GM18498 (cell line): ENCODE data around the gene CMIP.
A peak's percentile ranks its signal among the peaks of the same experiment; 100 is the strongest.
"Not testable (repeated sequence)": the region's sequence is repeated elsewhere in the genome, so short reads cannot be mapped to it uniquely, and the experiment has no call there.

Experiments
- ATAC-seq: cut with Tn5 transposase; IDR thresholded peaks from one replicate; pipeline ENCODE4 v1.9.1; 2021; ENCODE audit warnings: mild to moderate bottlenecking, moderate library complexity; ENCODE audit not compliant: unreplicated experiment

CMIP gene

DNA sequence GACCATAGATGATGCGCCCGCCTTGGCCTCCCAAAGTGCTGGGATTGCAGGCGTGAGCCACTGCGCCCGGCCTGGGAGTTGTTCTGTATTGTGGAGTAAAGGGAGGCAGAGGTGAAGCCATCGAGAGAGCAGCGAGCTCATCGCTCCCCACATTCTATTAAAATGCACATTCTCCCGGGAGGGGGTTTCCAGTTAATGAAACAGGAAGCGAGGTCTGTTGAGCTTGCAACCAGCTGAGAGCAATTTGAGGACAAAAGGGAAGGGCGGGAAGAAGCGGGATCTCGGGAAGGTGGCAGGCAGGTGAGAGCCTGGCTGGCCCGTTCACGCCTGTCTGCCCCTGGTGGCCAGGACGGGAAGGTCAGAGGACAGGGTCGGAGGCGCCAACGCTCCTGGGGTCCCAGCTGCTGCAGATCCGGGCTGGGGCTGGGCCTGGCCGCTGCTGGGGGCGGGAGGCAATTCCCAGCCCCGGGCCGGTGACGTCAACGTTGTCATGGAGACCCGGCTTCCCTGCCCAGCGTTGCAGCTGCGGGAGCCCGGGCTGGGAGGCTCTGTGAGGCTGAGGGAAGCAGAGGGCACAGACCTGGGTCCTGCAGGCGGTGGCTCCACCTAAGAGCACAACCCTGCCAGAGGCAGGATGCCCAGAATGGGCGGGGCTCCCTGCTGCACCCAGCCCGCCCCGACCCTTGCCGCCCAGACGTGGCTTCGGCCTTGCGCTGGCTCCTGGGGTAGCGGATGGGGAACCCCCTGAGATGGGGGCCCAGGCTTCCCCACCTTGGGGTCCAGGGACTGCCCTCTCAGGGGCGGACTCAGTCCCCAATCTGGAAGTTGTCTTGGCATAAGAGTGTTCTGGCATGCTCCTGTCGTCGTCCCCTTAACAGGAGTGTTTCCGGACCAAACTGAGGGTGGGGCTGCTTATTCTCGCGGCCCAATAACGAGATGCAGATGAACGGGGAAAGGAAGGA, 285.8 kb downstream of the CMIP start:
- peak; percentile 78 for ATAC-seq

DNA sequence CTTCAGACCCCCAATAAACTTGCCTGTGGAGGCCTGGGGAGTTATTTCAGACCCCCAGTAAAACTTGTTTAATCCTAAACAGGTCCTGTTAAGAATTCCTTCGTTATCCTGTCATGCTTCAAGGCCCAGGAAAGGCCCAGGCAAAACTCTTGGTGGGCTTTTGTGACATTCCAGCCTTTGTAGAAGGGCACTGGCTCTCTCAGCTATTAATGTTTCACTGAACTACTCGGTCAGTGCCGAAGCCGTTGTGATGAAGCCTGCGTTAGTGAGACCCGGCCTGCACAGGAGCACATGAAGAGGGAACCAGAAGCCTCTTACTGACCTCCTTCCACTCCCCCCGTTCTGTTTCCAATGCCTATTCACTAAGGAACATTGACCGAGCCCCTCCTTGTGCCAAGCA, 287.0 kb downstream of the CMIP start:
- ATAC-seq = no peak

DNA sequence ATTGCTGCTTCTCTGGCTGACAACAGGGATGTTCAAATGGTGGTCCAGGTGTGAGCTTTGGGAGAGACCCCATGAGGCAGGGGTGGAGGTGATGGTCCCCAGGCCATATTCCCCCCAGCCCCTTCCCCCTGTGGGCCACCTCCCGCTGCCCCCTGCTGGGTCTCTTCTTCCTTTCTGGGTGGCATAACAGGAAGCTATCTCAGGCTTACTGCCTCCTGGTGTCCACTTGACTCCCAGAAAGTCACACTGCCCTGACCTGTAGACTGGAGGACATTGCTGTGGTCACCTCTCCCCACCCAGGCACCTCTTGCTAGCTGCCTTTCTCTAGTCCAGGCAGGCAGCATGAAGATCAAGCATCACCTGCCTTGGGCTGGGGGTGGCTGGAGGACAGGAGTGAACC, 288.1 kb downstream of the CMIP start:
- no peak for ATAC-seq

DNA sequence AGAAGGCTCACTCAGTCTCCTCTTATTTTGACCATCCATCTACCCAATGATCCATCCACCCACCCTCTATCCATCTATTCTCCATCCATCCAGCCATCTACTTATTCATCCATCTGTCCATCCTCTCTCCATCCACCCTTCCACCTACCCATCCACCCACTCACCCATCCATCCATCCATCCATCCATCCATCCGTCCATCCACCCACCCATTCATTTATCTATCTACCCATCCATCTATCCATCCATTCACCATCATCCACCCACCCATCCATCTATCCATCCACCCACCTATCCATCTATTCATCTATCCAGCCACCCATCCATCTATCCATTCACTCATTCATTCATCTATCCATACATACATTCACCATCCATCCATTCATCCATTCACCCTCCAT, 288.7 kb downstream of the CMIP start:
- no peak for ATAC-seq

DNA sequence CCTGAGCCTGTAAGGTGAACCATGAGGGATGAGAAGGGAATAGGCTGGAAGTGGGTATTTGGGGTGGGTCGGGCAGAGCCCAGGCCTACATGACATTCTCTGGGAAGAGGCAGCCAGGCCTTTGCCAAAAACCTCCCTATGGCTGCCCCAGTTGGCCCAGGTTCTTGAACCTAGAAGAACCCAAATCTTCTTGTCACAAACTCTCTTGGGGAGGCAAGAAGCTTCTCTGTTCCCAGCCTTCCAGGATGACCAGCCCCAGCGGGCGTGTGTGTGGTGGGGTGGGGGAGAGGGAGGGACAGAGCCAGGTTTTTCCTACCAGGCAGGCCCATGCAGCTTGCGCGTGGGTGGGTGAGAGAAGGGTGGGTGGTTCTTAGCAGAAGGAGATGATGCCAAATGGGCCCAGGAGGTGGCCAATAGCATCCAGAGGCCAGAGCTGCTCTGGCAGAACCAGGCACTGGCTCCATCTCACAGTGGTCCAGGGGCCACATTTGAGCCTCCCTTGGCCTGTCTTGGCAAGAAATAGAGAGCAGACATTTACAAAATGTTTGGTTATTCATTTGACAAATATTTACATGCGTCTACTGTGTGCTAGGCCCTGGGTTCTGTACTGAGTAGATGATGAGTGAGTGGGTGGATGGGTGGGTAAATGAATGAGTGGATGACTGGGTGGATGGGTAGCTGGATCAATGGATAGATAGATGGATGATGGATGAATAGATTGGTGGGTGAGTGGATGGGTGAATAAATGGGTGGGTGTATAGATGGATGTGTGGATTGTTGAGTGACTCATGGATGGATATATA, 290.2 kb downstream of the CMIP start:
- no peak for ATAC-seq

DNA sequence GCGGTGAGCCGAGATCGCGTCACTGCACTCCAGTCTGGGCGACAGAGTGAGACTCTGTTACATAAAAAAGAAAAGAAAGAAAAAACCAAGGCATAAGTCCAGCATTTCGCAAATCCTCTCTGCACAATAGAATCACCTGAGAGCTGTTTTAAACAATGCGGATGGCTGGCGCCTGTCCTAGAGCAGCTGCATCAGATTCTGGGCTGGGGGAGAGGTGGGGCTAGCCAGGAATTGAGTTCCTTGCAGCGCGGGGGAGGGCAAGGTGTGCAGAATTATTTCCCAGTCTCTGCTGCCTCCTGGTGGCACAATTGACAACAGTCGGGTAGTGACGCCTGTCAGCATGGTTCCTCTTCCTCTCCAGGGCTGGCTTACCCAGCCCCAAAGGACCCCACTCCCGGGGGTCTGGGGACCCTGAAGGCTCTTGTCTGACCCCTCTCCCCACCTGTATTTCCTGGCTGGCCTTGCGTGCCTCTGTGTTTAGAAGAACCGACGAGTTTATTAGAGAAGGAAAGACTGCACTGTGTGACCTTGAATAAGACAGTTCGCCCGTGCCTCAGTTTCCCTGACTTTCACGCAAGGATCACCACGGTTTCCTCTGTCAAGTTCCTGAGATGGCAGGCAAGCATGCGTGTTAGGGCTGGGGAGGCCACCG, 293.4 kb downstream of the CMIP start:
- peak; percentile 71 for ATAC-seq

DNA sequence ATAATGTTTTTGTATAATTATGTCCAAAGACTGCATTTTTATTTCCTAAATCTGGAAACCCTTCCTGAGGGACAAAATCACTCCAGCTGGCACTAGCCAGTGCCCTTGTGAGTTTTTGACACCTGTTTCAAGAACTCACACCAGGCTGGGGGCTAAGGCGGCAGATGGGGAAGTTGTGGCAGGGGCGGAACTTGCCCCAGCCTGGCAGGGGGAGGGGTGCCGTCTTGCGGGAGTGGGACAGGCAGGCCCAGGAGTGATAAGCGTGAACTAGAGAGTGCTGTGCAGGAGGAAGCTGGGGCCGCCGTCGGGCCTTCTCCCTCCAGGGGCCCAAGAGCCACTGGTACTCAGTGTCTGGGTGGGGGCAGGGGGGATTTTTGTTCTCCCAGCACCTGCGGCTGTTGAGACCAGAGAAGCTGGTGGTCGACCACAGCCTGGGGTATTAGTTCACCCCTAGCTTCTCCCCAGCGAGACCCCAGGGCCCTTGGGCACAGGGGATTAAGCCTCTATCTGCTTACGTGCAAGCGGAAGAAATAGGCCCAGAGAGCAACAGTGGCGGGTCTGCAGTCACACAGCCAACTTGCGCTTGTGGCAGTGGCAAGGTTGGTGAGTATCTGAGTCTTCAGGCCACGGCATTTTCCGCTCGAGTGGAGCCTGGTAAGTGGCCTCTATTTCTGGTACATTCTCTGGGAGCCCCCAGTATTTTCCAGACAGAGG, 294.3 kb downstream of the CMIP start:
- ATAC-seq = no peak

DNA sequence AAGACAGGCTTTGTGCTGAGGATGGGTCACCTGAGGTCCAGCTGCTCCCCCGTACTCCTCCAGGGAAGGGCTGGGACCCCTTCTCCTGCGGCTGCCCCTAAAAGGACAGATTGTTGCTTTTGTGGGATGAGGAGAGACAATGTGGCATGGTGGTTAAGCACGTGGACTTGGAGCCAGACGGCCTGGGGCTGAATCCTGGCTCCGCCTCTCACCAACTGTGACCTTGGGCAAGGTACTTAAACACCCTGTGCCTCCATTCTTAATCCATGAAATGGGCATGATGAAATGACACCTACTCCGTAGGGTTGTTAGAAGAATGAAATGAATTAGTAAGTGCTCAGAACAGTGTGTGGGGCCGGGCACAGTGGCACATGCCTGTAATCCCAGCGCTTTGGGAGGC, 294.9 kb downstream of the CMIP start:
- no peak for ATAC-seq

DNA sequence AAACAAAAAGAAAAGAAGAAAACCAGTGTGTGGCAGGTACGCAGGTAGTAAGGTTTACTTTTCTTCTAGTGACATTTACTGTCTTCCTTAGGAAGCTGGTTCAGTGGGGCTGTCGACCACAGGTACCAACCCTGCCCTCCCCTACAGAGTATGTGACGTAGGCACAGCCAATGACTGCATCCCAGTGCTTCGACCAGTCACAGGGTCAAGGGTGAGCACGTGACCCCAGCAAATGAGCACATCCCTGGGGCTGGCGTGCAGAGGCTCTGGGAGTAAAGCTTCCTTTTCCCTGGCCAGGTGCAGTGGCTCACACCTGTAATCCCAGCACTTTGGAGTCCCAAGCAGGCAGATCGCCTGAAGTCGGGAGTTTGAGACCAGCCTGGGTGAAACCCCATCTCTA, 295.6 kb downstream of the CMIP start:
- peak; percentile 64 for ATAC-seq

DNA sequence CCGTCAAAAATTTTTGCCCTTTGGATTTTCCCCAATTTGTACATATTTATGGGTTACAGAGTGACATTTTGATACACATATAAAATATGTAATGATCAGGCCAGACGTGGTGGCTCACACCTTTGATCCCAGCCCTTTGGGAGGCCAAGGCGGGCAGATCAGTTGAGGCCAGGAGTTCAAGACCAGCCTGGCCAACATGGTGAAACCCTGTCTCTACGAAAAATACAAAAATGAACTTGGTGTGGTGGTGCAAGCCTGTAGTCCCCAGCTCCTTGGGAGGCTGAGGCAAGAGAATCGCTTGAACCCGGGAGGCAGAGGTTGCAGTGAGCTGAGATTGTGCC, 296.8 kb downstream of the CMIP start:
- not testable (repeated sequence) for ATAC-seq

DNA sequence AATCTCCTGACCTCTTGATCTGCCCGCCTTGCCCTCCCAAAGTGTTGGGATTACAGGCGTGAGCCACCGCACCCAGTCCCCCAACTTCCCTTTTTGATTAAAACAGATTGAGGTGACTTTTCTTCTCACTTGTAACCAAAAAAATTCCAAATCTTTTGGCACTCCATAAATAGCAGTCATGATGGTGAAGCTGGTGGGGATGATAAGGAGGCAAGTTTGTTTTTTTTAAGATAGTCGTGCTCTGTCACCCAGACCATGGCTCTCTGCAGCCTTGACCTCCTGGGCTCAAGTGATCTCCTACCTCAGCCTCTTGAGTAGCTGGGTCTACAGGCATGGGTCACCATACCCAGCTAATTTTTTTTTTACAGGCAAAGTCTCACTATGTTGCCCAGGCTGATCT, 299.8 kb downstream of the CMIP start:
- ATAC-seq = no peak

DNA sequence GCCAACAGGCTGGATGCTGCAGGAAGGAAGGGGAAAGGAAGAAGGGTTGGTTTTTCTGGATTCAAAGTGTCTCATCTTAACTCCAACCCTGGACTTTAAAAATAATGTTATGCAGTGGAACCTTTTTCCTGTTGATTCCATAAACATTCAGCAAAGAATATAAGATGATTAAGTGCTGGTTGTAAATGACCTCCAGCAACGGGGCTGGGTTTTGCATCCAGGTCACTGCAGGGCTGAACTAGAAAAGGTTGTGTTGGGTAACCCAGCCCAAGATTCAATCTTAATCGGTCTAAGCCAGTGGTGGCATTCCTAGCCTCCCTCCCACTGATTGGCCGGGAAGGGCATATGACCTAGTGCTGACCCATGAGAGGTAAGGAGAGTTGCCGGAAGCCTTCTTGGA, 300.3 kb downstream of the CMIP start:
- ATAC-seq = no peak

DNA sequence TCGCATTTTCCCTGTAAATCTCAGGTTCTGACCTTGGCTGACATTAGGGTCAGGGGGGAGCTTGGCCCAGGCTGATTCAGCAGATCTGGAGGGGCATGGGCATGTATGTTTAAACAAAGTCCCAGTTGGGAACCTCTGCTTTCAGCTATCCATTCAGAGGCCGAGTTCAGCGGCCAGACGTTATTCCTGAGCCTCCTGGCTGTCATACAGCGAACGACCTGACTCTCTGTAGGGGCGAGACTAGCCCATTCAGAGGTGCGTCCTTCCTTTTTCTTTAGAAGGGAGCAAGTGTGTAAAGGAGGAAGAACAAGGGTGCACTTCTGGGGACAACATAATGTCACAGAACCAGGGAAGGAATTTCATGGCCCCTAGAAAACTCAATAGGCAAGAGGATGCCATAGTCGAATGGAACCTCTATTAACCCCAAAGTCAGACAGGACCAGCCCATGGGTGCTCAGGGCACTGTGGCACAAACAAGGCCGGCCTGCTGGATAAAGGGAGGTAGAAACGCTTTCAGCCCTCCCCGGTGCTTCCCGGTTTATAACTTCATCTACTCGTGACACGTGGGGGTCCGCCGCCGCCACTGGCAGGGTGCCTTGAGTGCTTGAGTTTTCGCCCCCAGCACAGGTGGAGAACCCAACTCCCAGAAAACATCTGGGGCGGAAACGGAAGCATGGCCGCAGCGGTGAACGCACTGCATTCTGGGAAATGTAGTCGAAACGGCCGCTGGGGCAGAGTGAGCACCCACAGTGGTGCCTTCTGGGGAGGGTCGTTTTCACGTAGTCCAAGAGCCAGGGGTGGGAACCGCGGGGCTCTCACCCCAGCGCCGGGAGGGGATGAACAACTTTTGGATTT, 301.3 kb downstream of the CMIP start:
- ATAC-seq = peak; percentile 77

DNA sequence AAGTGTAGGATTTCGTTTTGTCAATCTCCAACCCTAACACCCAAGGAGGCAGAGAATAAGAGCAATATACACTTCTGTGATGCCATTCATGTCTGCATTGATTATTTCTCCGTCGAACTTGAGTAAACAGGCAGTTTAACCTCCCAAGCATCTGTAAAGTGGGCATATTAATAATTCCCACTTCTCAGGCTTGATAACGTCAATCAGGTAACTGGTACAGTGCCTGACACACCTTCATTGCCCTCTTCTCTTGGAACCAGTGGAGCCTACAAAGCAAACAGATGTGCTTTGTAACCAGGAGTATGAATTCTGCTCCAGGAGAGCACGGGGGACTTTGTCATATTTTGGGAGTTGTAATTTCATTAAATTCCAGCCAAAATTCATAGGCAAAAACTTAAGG, 302.0 kb downstream of the CMIP start:
- peak; percentile 2 for ATAC-seq

DNA sequence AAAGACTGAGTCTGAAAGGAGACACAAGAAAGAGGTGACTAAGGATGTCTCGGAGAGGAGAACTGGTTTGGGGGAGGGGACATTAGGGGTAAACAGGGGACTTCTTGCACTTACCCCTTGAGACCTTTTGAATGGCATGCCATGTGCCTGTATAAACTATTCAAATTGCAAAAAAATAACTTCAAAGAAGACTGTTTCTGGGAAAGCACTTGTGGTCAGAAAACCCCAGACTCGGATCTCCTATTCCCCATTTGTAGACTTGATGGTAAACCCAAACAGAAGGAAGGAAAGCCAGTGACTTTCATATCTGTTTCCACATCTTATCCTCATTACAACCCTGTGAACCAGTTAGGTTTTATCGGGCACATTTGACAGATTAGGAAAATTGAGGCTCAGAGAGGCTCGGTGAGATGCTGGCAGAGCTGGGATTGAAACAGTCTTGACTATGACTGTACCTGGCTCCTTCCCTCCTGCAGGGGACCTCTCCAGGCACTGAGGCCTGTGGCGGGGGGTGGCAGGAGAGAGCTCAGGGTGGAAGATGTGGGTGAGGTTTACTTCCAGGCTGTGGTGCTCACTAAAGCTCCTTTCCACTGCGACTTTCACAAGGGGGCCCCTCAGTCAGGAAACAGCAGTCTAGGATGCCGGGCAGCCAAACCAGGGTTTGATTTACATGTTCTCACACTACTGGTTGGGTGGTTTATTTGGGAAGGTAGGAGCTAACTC, 304.0 kb downstream of the CMIP start:
- ATAC-seq = no peak

DNA sequence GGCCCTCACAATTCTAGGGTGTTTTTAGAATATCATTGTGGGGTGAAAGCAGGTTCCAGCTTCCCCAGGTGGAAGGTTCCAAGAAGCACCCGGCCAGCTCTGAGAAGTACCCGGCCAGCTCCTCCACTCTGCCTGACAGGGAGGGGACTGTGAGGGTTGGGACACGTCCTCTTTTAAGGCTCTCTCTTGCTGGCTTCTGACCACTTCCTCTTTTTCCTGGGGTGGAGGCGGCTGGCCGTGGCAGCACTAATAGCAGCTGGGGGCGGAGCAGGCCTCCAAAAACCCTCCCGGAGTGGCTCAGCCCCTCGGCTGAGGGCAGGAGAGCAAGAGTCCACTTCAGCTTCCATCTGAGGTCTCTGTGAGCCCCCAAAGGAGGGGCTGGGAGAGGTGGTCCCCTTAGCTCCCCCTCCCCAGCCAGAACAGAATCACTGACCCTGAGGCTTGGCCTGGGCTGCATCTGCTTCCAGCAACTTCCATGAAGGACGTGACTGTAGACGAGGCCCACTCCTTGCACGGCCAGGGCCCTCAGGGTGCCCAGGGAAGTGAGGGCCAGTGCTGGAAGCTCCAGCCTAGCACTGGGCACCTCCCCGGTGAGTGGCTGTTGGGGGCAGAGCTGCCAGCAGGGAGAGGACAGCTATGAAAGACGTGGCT, 307.7 kb downstream of the CMIP start:
- ATAC-seq = peak; percentile 90

DNA sequence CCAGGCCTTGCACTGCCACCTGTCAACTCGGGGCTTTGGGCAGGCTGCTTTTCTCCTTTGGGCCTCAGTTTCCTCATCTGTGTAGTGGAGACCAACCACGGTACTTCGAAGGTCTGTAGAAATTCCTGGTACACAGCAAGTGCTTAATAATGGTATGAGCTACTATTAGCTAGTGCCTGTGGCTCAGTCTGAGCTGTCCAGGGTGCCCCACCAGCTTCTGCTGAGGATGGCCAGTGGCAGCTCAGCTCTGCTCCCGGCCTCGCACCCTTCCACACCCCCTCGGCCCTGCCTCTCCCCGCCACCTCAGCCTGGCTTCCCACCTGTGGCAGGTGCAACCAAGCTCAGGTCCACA, 308.2 kb downstream of the CMIP start:
- ATAC-seq = no peak

DNA sequence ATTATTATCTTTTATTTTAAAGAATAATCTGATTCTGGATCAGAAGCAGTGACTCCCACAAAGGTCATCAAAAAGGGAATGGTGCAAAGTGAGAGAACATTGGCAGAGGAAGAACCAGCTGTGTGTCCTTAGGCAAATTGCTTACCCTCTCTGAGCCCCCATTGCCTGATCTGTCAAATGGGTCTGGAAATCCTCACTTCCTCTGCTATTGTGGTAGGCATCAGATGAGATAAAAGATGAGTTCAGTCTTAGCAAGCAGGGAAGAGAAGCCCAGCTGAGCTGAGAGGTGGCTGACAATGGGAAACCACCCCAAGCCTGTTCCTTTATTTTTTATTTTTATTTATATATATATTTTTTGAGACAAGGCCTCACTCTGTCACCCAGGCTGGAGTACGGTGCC, 310.2 kb downstream of the CMIP start:
- ATAC-seq = no peak
